ENCODE measurements around the gene LRFN4. TPM values are rescaled to one million over a fixed set of nuclear protein-coding genes. Genes with fewer than 3 reads are reported as not detected.
A peak's percentile ranks its signal among the peaks of the same experiment; 100 is the strongest.

LRFN4 gene
- total and polyA plus RNA-seq, 10 of the 15 experiments (the other 5 are each of a cell fraction or from before 2014, with no cell fraction given), result 0.03 to 43.8 (median 4.9) TPM

- H3K4me3 ChIP-seq, result peak overlapping the region; percentile 95
- peak overlapping the region; percentile 94 for H2AFZ ChIP-seq (ENCODE audit: control insufficient read depth, low read depth, low read length)
- intact Hi-C loops (cut with micrococcal nuclease; ENCODE audit: unreplicated experiment) (no loop called here), in situ Hi-C loops (cut with MboI) (no loop called here)
- 16% methylated on average over 16 of the region's 16 CpGs for WGBS (ENCODE audit: insufficient coverage, insufficient replicate concordance, low lambda C conversion rate, missing lambda C conversion rate)
- H3K27ac ChIP-seq (ENCODE audit: control insufficient read depth, insufficient read depth), result peak overlapping the region; percentile 99
- H3K27me3 ChIP-seq (replicated peaks in 1 of 2; ENCODE audit: control insufficient read depth in 2 of 2, insufficient read depth in 2 of 2, low read length in 1 of 2), result no peaks in the 10 kb centered on the region
- TSS peak; percentile 76 for BruUV-seq (replicated peaks)
- DNase-seq (ENCODE audit: low read depth, low spot score) (no peak), ATAC-seq (no peak), FAIRE-seq (no peak)
- RAD21 ChIA-PET (ENCODE audit: unreplicated experiment), result interaction anchor here (2.9 kb wide), 2 partner anchors 10 to 12 kb away, joined by 10 read pairs; no protein-coding TSS in a partner anchor
- peaks cover 4 to 12% of the 10 kb centered on the region in 2 experiments; a peak in 2 of 4 replicates for H3K36me3 ChIP-seq (ENCODE audit: control insufficient read depth in 2 of 2, insufficient read depth in 2 of 2, low read length in 1 of 2)
- peak overlapping the region; percentile 81 for H3K4me2 ChIP-seq (ENCODE audit: control insufficient read depth, insufficient read depth)
- TF ChIP-seq HDGF (IDR thresholded peaks at IDR 0.05) (0 out of 2 replicates have a peak, but pooled peaks have one; percentile 25), TAF1 (IDR thresholded peaks at IDR 0.05; ENCODE audit: borderline replicate concordance, low read depth, low read length) (no peak)
- peaks cover 37% of the 10 kb centered on the region for H3K79me2 ChIP-seq (ENCODE audit: control insufficient read depth, insufficient read depth, low read length)
- POLR2A ChIA-PET, result interaction anchor here (0.6 to 5.5 kb wide), 8 partner anchors 8 to 378 kb away, joined by 3 to 49 read pairs (median 4); partner anchors contain the start of genes PELI3, RBM4 and RBM4B
- CTCF ChIA-PET, result interaction anchor here (0.6 to 3.3 kb wide), 6 partner anchors 8 to 266 kb away, joined by 3 to 11 read pairs (median 4); no protein-coding TSS in a partner anchor
- no peaks in the 10 kb centered on the region for H3K9me3 ChIP-seq (replicated peaks; ENCODE audit: control insufficient read depth, insufficient read depth, low read length)
- peaks cover 16% of the 10 kb centered on the region for H3K4me1 ChIP-seq (ENCODE audit: control insufficient read depth, insufficient read depth, low read length)
- SMC1A ChIA-PET (ENCODE audit: uncharacterized antibody, unreplicated experiment), result interaction anchor here (1.0 to 3.7 kb wide), 2 partner anchors 12 to 405 kb away, joined by 3 to 14 read pairs; no protein-coding TSS in a partner anchor
- H3K9ac ChIP-seq (ENCODE audit: control insufficient read depth, insufficient read depth, low read length), result peak overlapping the region; percentile 99
- H4K20me1 ChIP-seq (ENCODE audit: control insufficient read depth, insufficient read depth), result no peaks in the 10 kb centered on the region
Measured at GRCh38 chr11:66843776-66844495, 12.9 kb upstream of the LRFN4 start.

GRCh38 chr11:66844496-66845142 lies 12.2 kb upstream of the LRFN4 start:
- FAIRE-seq (no peak), ATAC-seq (no peak), DNase-seq (ENCODE audit: low read depth, low spot score) (no peak)
- Histone ChIP-seq H3K79me2 (ENCODE audit: control insufficient read depth, insufficient read depth, low read length) (peaks cover 37% of the 10 kb centered on the region), H4K20me1 (ENCODE audit: control insufficient read depth, insufficient read depth) (no peaks in the 10 kb centered on the region), H3K4me3 (peak overlapping the region; percentile 95), H3K4me2 (ENCODE audit: control insufficient read depth, insufficient read depth) (peak overlapping the region; percentile 81), H3K9me3 (replicated peaks; ENCODE audit: control insufficient read depth, insufficient read depth, low read length) (no peaks in the 10 kb centered on the region), H3K4me1 (ENCODE audit: control insufficient read depth, insufficient read depth, low read length) (peaks cover 16% of the 10 kb centered on the region), H3K27ac (ENCODE audit: control insufficient read depth, insufficient read depth) (no peak overlapping the region), H2AFZ (ENCODE audit: control insufficient read depth, low read depth, low read length) (no peak overlapping the region), H3K9ac (ENCODE audit: control insufficient read depth, insufficient read depth, low read length) (peak overlapping the region; percentile 99), H3K36me3 (ENCODE audit: control insufficient read depth in 2 of 2, insufficient read depth in 2 of 2, low read length in 1 of 2) (peaks cover 4 to 7% of the 10 kb centered on the region in 2 experiments; a peak in 2 of 4 replicates), H3K27me3 (replicated peaks in 1 of 2; ENCODE audit: control insufficient read depth in 2 of 2, insufficient read depth in 2 of 2, low read length in 1 of 2) (no peaks in the 10 kb centered on the region)
- 94% methylated on average over 12 of the region's 12 CpGs for WGBS (ENCODE audit: insufficient coverage, insufficient replicate concordance, low lambda C conversion rate, missing lambda C conversion rate)
- no TSS peak for BruUV-seq (replicated peaks)
- intact Hi-C loops (cut with micrococcal nuclease; ENCODE audit: unreplicated experiment), result no loop called here
- ChIA-PET POLR2A (interaction anchor here (0.6 to 5.5 kb wide), 5 partner anchors 11 to 378 kb away, joined by 3 to 49 read pairs (median 4); partner anchors contain the start of genes PELI3 and RBM4B), SMC1A (ENCODE audit: uncharacterized antibody, unreplicated experiment) (interaction anchor here (3.7 kb wide), 1 partner anchor 11 kb away, joined by 14 read pairs; no protein-coding TSS in a partner anchor), CTCF (interaction anchor here (0.6 to 1.0 kb wide), 4 partner anchors 9 to 267 kb away, joined by 3 to 4 read pairs (median 3); no protein-coding TSS in a partner anchor), RAD21 (ENCODE audit: unreplicated experiment) (interaction anchor here (1.2 to 2.9 kb wide), 2 partner anchors 11 kb away, joined by 3 to 10 read pairs; no protein-coding TSS in a partner anchor)
- in situ Hi-C loops (cut with MboI), result no loop called here
- TF ChIP-seq ZNF207 (IDR thresholded peaks at IDR 0.05; ENCODE audit: borderline replicate concordance) (no peak), USF2 (IDR thresholded peaks at IDR 0.05; ENCODE audit: borderline replicate concordance, low read depth, low read length) (no peak), SUZ12 (IDR thresholded peaks at IDR 0.05; ENCODE audit: unreplicated experiment) (no peak), PKNOX1 (IDR thresholded peaks at IDR 0.05) (no peak), YY1 (IDR thresholded peaks at IDR 0.05; ENCODE audit: low read depth, low read length) (no peak)
